MM.1S (cell line): Measurements from ENCODE around the gene PSKH1.

Experiments used
- DNase-seq: peaks from one replicate; pipeline ENCODE4 v3.0.0-alpha.2; 2015
- H2AFZ ChIP-seq: fragments of 300-600 bp; sonication (generic); 2 replicates; pipeline ENCODE4 v1.6.0; 2016; ENCODE audit warnings: antibody characterized with exemption, low read length
- H3F3A ChIP-seq: fragments of 300-600 bp; sonication (generic); 2 replicates; pipeline ENCODE4 v1.6.1; 2016; ENCODE audit warnings: mild to moderate bottlenecking, antibody characterized with exemption, low read length, moderate library complexity, mixed read lengths; ENCODE audit not compliant: insufficient read depth
- H3K27ac ChIP-seq: fragments of 300-600 bp; sonication (generic); 2 replicates; pipeline ENCODE4 v1.5.1; 2016; ENCODE audit warnings: mild to moderate bottlenecking, low read length
- H3K27me3 ChIP-seq: fragments of 300-600 bp; sonication (generic); replicated peaks from 2 replicates; pipeline ENCODE4 v1.6.0; 2016; ENCODE audit warnings: low read length; ENCODE audit not compliant: insufficient read depth
- H3K36me3 ChIP-seq: fragments of 300-600 bp; sonication (generic); replicated peaks from 2 replicates; pipeline ENCODE4 v1.6.1; 2016; ENCODE audit warnings: mild to moderate bottlenecking, low read length, mixed read lengths; ENCODE audit not compliant: insufficient read depth
- H3K4me1 ChIP-seq: fragments of 300-600 bp; sonication (generic); 2 replicates; pipeline ENCODE4 v1.6.1; 2016; ENCODE audit warnings: low read length, mixed read lengths
- H3K4me2 ChIP-seq: fragments of 300-600 bp; sonication (generic); 2 replicates; pipeline ENCODE4 v1.6.0; 2016; ENCODE audit warnings: low read depth, low read length
- H3K4me3 ChIP-seq: fragments of 300-600 bp; sonication (generic); 2 replicates; pipeline ENCODE4 v1.5.1; 2016; ENCODE audit warnings: low read length, mixed read lengths
- H3K79me2 ChIP-seq: fragments of 300-600 bp; sonication (generic); 2 replicates; pipeline ENCODE4 v1.6.1; 2016; ENCODE audit warnings: mixed run types, low read length, mixed read lengths
- H3K9ac ChIP-seq: fragments of 300-600 bp; sonication (generic); 2 replicates; pipeline ENCODE4 v1.6.1; 2016; ENCODE audit warnings: low read length, mixed read lengths
- H3K9me2 ChIP-seq: fragments of 300-600 bp; sonication (generic); replicated peaks from 2 replicates; pipeline ENCODE4 v1.6.1; 2016; ENCODE audit warnings: mild to moderate bottlenecking, low read length, mixed read lengths; ENCODE audit not compliant: insufficient read depth
- H3K9me3 ChIP-seq: fragments of 300-600 bp; sonication (generic); replicated peaks from 2 replicates; pipeline ENCODE4 v1.6.1; 2016; ENCODE audit warnings: mild to moderate bottlenecking, low read length, mixed read lengths; ENCODE audit not compliant: insufficient read depth
- H4K20me1 ChIP-seq: fragments of 300-600 bp; sonication (generic); 2 replicates; pipeline ENCODE4 v1.6.1; 2016; ENCODE audit warnings: mild to moderate bottlenecking, low read length, moderate library complexity, mixed read lengths; ENCODE audit not compliant: insufficient read depth
- EZH2 ChIP-seq: fragments of 300-600 bp; sonication (generic); optimal IDR thresholded peaks from 2 replicates; pipeline ENCODE3; 2017; ENCODE audit warnings: low read depth, mild to moderate bottlenecking, antibody characterized with exemption, low read length, mixed read lengths
- EZH2phosphoT487 ChIP-seq: fragments of 300-600 bp; sonication (generic); IDR thresholded peaks from 2 replicates; pipeline ENCODE4 v1.6.1; 2018; ENCODE audit warnings: antibody characterized with exemption, low read length
- TF ChIP-seq, protein P1 (sequence below): fragments of 300-600 bp; sonication (generic); IDR thresholded peaks from 2 replicates; pipeline ENCODE4 v1.5.1; 2016; ENCODE audit warnings: antibody characterized with exemption, low read length, mixed read lengths

The PSKH1 gene

GRCh38 chr16:67940446-67941089 lies 47.5 kb downstream of the PSKH1 start:
- Histone ChIP-seq H3K9me2 (no peaks in the 10 kb centered on the region), H3F3A (peaks cover 17% of the 10 kb centered on the region), H3K36me3 (no peaks in the 10 kb centered on the region; the same call in 1 of the 2 replicates), H3K9ac (no peak overlapping the region), H3K4me2 (no peak overlapping the region), H2AFZ (no peak overlapping the region), H3K27me3 (no peaks in the 10 kb centered on the region), H3K79me2 (peaks cover 15% of the 10 kb centered on the region), H3K4me3 (no peak overlapping the region), H3K27ac (no peak overlapping the region), H4K20me1 (no peaks in the 10 kb centered on the region), H3K9me3 (no peaks in the 10 kb centered on the region), H3K4me1 (peaks cover 8% of the 10 kb centered on the region)
- no peak for DNase-seq
- TF ChIP-seq, protein P1, sequence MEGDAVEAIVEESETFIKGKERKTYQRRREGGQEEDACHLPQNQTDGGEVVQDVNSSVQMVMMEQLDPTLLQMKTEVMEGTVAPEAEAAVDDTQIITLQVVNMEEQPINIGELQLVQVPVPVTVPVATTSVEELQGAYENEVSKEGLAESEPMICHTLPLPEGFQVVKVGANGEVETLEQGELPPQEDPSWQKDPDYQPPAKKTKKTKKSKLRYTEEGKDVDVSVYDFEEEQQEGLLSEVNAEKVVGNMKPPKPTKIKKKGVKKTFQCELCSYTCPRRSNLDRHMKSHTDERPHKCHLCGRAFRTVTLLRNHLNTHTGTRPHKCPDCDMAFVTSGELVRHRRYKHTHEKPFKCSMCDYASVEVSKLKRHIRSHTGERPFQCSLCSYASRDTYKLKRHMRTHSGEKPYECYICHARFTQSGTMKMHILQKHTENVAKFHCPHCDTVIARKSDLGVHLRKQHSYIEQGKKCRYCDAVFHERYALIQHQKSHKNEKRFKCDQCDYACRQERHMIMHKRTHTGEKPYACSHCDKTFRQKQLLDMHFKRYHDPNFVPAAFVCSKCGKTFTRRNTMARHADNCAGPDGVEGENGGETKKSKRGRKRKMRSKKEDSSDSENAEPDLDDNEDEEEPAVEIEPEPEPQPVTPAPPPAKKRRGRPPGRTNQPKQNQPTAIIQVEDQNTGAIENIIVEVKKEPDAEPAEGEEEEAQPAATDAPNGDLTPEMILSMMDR, result no peak
- no peak for TF ChIP-seq EZH2
- TF ChIP-seq EZH2phosphoT487, result no peak

GRCh38 chr16:67941469-67942199 lies 48.6 kb downstream of the PSKH1 start:
- H3K36me3 ChIP-seq, result no peaks in the 10 kb centered on the region; the same call in 1 of the 2 replicates
- H3F3A ChIP-seq, result peaks cover 12% of the 10 kb centered on the region
- H3K4me3 ChIP-seq, result no peak overlapping the region
- no peaks in the 10 kb centered on the region for H3K9me2 ChIP-seq
- H3K27me3 ChIP-seq, result no peaks in the 10 kb centered on the region
- H3K27ac ChIP-seq, result no peak overlapping the region
- H2AFZ ChIP-seq, result no peak overlapping the region
- no peaks in the 10 kb centered on the region for H3K9me3 ChIP-seq
- peaks cover 5% of the 10 kb centered on the region for H3K79me2 ChIP-seq
- DNase-seq, result no peak
- no peak overlapping the region for H3K9ac ChIP-seq
- H3K4me2 ChIP-seq, result no peak overlapping the region
- H3K4me1 ChIP-seq, result peaks cover 8% of the 10 kb centered on the region
- H4K20me1 ChIP-seq, result no peaks in the 10 kb centered on the region
- TF ChIP-seq EZH2phosphoT487 (no peak), EZH2 (no peak)
- TF ChIP-seq, protein P1, result no peak

DNA sequence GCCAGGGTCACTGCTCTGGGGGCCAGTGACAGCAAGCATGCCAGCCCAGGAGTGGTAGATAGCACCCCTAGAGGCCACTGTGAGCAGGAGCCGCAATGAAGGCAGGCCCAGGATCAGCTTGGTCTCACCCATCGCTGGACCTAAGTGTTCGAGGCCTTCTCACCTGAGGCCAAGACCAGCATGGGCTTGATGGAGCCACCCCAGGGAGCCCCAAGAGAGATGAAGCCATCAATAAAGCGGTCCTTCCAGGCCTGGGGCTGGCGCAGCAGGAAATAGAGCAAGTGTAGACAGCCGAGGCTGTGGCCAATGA lies 49.1 kb downstream of the PSKH1 start:
- peaks cover 6% of the 10 kb centered on the region for H3F3A ChIP-seq
- peak; percentile 26 for DNase-seq
- TF ChIP-seq, protein P1, result peak; percentile 69
- TF ChIP-seq EZH2phosphoT487, result no peak
- H3K79me2 ChIP-seq, result peaks cover 4% of the 10 kb centered on the region
- H4K20me1 ChIP-seq, result no peaks in the 10 kb centered on the region
- H3K9me2 ChIP-seq, result no peaks in the 10 kb centered on the region
- no peak overlapping the region for H3K4me2 ChIP-seq
- no peak overlapping the region for H2AFZ ChIP-seq
- no peak overlapping the region for H3K4me3 ChIP-seq
- no peaks in the 10 kb centered on the region for H3K9me3 ChIP-seq
- no peaks in the 10 kb centered on the region for H3K27me3 ChIP-seq
- no peak overlapping the region for H3K9ac ChIP-seq
- H3K36me3 ChIP-seq, result no peaks in the 10 kb centered on the region; the same call in 1 of the 2 replicates
- H3K4me1 ChIP-seq, result peaks cover 4% of the 10 kb centered on the region
- H3K27ac ChIP-seq, result no peak overlapping the region
